ENCODE results near the gene SBF2. TPM values are rescaled to one million over a fixed set of nuclear protein-coding genes. Genes with fewer than 3 reads are reported as not detected.

Gene SBF2
- total RNA-seq, 1 experiment from 2014 or later, result 31.3 TPM

DNA sequence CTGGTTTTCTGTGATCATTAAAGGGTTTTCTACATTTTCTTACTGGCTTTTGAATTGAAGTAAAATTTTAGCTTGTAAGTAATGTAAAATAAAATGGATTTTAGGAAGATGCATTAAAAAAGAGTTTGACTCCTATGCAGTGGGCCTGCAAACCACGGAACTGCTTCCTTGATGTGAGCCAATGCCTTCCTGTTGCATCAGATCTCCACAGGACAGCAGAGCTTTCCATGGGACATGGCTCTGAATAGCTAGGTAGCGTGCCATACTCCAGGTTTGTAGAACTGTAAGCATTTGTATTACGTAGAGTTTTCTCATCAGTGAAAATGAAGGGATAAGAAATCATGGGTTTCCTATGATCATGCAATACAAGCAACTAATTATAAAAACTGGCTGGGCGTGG, 496.7 kb downstream of the SBF2 start:
- CTCF ChIA-PET, result no interaction called here
- Histone ChIP-seq H3K4me2 (ENCODE audit: low read length) (no peak overlapping the region), H3K9me2 (replicated peaks; ENCODE audit: low read length) (no peaks in the 10 kb centered on the region), H3F3A (ENCODE audit: low read length, unreplicated experiment) (no peaks in the 10 kb centered on the region), H3K4me3 (ENCODE audit: low read length) (no peak overlapping the region), H3K27me3 (ENCODE audit: low read length) (no peaks in the 10 kb centered on the region), H4K20me1 (ENCODE audit: low read length) (no peaks in the 10 kb centered on the region), H3K9ac (ENCODE audit: low read length) (no peak overlapping the region), H3K27ac (ENCODE audit: low read length) (no peak overlapping the region), H3K36me3 (ENCODE audit: low read depth, low read length) (no peaks in the 10 kb centered on the region), H2AFZ (ENCODE audit: low read length) (no peak overlapping the region), H3K9me3 (ENCODE audit: low read length) (no peaks in the 10 kb centered on the region), H3K4me1 (ENCODE audit: insufficient read depth, low read length) (no peaks in the 10 kb centered on the region), H3K79me2 (ENCODE audit: low read length) (no peaks in the 10 kb centered on the region)
- POLR2A ChIA-PET (ENCODE audit: unreplicated experiment), result no interaction called here
- DNase-seq (no peak), ATAC-seq (no peak)
- no peak for TF ChIP-seq EZH2 (IDR thresholded peaks at IDR 0.05; ENCODE audit: low read length, unreplicated experiment)
- TF ChIP-seq, protein P1, sequence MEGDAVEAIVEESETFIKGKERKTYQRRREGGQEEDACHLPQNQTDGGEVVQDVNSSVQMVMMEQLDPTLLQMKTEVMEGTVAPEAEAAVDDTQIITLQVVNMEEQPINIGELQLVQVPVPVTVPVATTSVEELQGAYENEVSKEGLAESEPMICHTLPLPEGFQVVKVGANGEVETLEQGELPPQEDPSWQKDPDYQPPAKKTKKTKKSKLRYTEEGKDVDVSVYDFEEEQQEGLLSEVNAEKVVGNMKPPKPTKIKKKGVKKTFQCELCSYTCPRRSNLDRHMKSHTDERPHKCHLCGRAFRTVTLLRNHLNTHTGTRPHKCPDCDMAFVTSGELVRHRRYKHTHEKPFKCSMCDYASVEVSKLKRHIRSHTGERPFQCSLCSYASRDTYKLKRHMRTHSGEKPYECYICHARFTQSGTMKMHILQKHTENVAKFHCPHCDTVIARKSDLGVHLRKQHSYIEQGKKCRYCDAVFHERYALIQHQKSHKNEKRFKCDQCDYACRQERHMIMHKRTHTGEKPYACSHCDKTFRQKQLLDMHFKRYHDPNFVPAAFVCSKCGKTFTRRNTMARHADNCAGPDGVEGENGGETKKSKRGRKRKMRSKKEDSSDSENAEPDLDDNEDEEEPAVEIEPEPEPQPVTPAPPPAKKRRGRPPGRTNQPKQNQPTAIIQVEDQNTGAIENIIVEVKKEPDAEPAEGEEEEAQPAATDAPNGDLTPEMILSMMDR (conservative IDR thresholded peaks at IDR 0.05; ENCODE audit: low read depth, low read length), result no peak
- no peak for TF ChIP-seq EZH2phosphoT487 (IDR thresholded peaks at IDR 0.05; ENCODE audit: borderline replicate concordance, low read length)
- intact Hi-C loops (cut with micrococcal nuclease), result no loop called here
- BruUV-seq (replicated peaks), result no TSS peak

DNA sequence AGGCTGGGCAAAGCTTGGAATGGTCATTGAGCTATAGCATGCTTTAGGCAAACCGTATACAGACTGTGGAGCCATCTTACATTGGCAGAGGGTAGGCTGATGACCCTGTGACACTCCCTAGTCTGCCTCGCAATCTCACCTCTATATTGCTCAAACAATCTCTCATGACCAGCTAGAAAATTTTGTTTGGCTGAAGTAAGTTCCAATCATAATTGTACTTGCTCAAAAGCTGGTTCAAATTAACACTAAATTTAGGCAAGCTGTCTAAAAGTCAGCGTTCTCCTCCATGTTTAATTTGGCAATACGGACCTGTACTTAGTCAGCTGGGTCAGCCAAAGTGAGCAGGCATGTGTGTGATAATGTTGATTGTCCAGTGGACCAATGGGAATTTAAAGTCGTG, 497.2 kb downstream of the SBF2 start:
- no peak overlapping the region for H3K4me3 ChIP-seq (ENCODE audit: low read length)
- H2AFZ ChIP-seq (ENCODE audit: low read length), result no peak overlapping the region
- intact Hi-C loops (cut with micrococcal nuclease), result no loop called here
- H3K4me1 ChIP-seq (ENCODE audit: insufficient read depth, low read length), result no peaks in the 10 kb centered on the region
- TF ChIP-seq EZH2phosphoT487 (IDR thresholded peaks at IDR 0.05; ENCODE audit: borderline replicate concordance, low read length) (no peak), EZH2 (IDR thresholded peaks at IDR 0.05; ENCODE audit: low read length, unreplicated experiment) (no peak)
- TF ChIP-seq, protein P1 (conservative IDR thresholded peaks at IDR 0.05; ENCODE audit: low read depth, low read length), result no peak
- ChIA-PET POLR2A (ENCODE audit: unreplicated experiment) (no interaction called here), CTCF (no interaction called here)
- no peak overlapping the region for H3K27ac ChIP-seq (ENCODE audit: low read length)
- H4K20me1 ChIP-seq (ENCODE audit: low read length), result no peaks in the 10 kb centered on the region
- DNase-seq (no peak), ATAC-seq (no peak)
- no peaks in the 10 kb centered on the region for H3K9me3 ChIP-seq (ENCODE audit: low read length)
- H3K4me2 ChIP-seq (ENCODE audit: low read length), result no peak overlapping the region
- no peaks in the 10 kb centered on the region for H3K9me2 ChIP-seq (replicated peaks; ENCODE audit: low read length)
- H3K36me3 ChIP-seq (ENCODE audit: low read depth, low read length), result no peaks in the 10 kb centered on the region
- H3K27me3 ChIP-seq (ENCODE audit: low read length), result no peaks in the 10 kb centered on the region
- no peaks in the 10 kb centered on the region for H3K79me2 ChIP-seq (ENCODE audit: low read length)
- BruUV-seq (replicated peaks), result no TSS peak
- no peak overlapping the region for H3K9ac ChIP-seq (ENCODE audit: low read length)
- no peaks in the 10 kb centered on the region for H3F3A ChIP-seq (ENCODE audit: low read length, unreplicated experiment)

DNA sequence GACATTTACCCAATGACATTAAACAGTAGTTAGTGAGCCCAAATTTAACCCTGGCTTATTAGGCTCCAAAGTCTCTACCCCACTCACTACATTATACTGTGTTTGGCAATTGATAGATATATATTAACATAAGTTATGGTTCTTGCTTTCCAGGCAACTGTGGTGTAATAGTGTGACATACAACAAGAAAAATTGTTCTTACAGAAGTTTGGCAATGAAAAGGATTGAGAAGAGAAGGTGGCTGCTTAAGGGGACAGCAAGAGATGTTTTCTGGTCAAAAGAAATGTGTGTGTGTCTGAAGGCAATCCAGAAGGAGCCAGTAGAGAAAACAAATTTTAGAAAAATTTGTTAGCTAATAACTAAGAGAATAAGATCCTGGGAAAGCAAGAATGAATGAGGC, 497.8 kb downstream of the SBF2 start:
- ChIA-PET CTCF (no interaction called here), POLR2A (ENCODE audit: unreplicated experiment) (no interaction called here)
- no TSS peak for BruUV-seq (replicated peaks)
- Histone ChIP-seq H3K9ac (ENCODE audit: low read length) (no peak overlapping the region), H3K9me3 (ENCODE audit: low read length) (no peaks in the 10 kb centered on the region), H3K27ac (ENCODE audit: low read length) (no peak overlapping the region), H3K4me1 (ENCODE audit: insufficient read depth, low read length) (no peaks in the 10 kb centered on the region), H3F3A (ENCODE audit: low read length, unreplicated experiment) (no peaks in the 10 kb centered on the region), H3K4me3 (ENCODE audit: low read length) (no peak overlapping the region), H3K9me2 (replicated peaks; ENCODE audit: low read length) (no peaks in the 10 kb centered on the region), H2AFZ (ENCODE audit: low read length) (no peak overlapping the region), H4K20me1 (ENCODE audit: low read length) (no peaks in the 10 kb centered on the region), H3K27me3 (ENCODE audit: low read length) (no peaks in the 10 kb centered on the region), H3K79me2 (ENCODE audit: low read length) (no peaks in the 10 kb centered on the region), H3K4me2 (ENCODE audit: low read length) (no peak overlapping the region), H3K36me3 (ENCODE audit: low read depth, low read length) (no peaks in the 10 kb centered on the region)
- DNase-seq (no peak), ATAC-seq (no peak)
- intact Hi-C loops (cut with micrococcal nuclease), result no loop called here
- TF ChIP-seq EZH2phosphoT487 (IDR thresholded peaks at IDR 0.05; ENCODE audit: borderline replicate concordance, low read length) (no peak), EZH2 (IDR thresholded peaks at IDR 0.05; ENCODE audit: low read length, unreplicated experiment) (no peak)
- TF ChIP-seq, protein P1 (conservative IDR thresholded peaks at IDR 0.05; ENCODE audit: low read depth, low read length), result no peak
